Erythroblast (primary cell): Measurements from ENCODE around the gene ADH7.

Source experiments
- GATA1 ChIP-seq: IDR thresholded peaks from 2 replicates; pipeline ENCODE4 v1.6.1; 2011; ENCODE audit warnings: low read depth, mild to moderate bottlenecking, control low read depth, low read length, moderate library complexity
- POLR2A ChIP-seq: IDR thresholded peaks from 2 replicates; pipeline ENCODE4 v1.6.1; 2011; ENCODE audit warnings: mild to moderate bottlenecking, low read length

DNA sequence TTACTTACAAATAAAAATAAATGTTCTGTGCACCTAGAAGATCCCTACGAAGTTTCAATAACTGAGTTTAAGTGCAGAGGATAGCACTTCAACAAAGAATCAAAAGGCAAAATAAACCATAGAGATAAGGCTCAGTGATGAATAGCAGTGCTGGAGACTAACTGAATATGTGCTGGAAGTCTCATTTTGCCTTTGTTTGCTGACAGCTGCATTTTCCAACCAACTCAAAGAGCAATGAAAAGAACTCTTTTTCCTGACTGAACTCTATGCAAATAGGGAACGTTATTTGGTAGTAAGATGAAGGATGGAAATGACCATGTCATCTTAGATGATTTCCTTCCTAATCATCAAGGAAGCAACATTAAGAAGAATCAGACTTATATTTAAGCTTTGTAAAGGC is 32.7 kb upstream of the ADH7 start:
- TF ChIP-seq POLR2A, result no peak
- TF ChIP-seq GATA1, result no peak
